ENCODE measurements around the gene RACK1. TPM values are rescaled to one million over a fixed set of nuclear protein-coding genes. Genes with fewer than 3 reads are reported as not detected.
A peak's percentile ranks its signal among the peaks of the same experiment; 100 is the strongest.

RACK1 gene
- total and polyA plus RNA-seq, 3 experiments from 2014 or later, result 1,821 to 2,398 (median 2,341) TPM

DNA sequence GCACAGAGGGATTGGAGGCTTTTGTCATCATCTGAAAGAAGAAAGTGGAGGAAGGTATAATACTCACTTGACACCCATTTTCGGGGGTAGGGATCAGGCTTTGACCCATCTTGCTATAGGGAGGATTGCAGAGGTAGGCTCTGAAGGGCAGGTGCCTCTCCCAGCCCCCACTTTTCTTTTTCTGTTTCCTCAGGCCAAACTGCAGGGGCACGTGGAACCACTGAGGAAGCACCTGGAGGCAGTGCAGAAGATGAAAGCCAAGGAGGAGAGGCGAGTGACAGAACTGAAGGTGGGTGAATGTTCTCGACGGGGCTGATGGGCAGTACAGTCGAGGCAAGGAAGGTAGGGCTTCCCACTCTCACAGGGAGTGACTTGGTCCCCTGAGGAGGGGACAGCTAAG, 13.2 kb downstream of the RACK1 start:
- ChIA-PET CTCF (no interaction called here), POLR2A (interaction anchor here (0.7 kb wide), 1 partner anchor 12 kb away, joined by 3 read pairs; no protein-coding TSS in a partner anchor)
- Mint-ChIP-seq H3K4me3 (no peak overlapping the region), H3K27me3 (no peaks in the 10 kb centered on the region), H3K36me3 (peaks cover 4 to 66% (median 12%) of the 10 kb centered on the region in 3 donors), H3K4me1 (peaks cover 23 to 36% (median 26%) of the 10 kb centered on the region in 3 donors), H3K9me3 (no peaks in the 10 kb centered on the region), H3K27ac (peak overlapping the region in 3 of 8 donors; percentile 62 to 77 (median 66))
- Histone ChIP-seq H3K4me3 (ENCODE audit: low read length) (no peak overlapping the region), H3K9me3 (ENCODE audit: low read length) (no peaks in the 10 kb centered on the region), H3K27ac (ENCODE audit: low read depth, low read length) (no peak overlapping the region), H3K36me3 (ENCODE audit: insufficient read depth, low read length) (peaks cover 30% of the 10 kb centered on the region), H3K4me1 (ENCODE audit: insufficient read depth, low read length) (peaks cover 20% of the 10 kb centered on the region), H3K27me3 (ENCODE audit: insufficient read depth, low read length, poor library complexity, severe bottlenecking) (no peaks in the 10 kb centered on the region)
- DNase-seq, result no peak

DNA sequence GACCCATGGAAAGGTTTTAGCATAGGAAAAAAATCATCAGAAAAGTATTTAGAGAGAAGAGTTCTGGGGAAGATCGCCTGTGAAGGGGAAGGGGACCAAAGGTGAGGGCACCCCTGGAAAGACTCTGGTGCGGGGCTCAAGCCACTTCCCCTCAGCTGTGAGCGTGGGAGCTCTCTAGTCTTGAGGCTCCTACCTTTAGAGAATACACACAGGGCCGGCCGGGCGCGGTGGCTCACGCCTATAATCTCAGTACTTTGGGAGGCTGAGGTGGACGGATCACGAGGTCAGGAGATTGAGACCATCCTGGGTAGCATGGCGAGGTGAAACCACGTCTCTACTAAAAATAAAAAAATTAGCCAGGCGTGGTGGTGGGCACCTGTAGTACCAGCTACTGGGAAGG, 13.7 kb downstream of the RACK1 start:
- Mint-ChIP-seq H3K4me3 (no peak overlapping the region), H3K27ac (peak overlapping the region; percentile 3 to 97 (median 72)), H3K27me3 (no peaks in the 10 kb centered on the region), H3K9me3 (no peaks in the 10 kb centered on the region), H3K36me3 (peaks cover 4 to 61% (median 12%) of the 10 kb centered on the region in 3 donors), H3K4me1 (peaks cover 28 to 42% (median 32%) of the 10 kb centered on the region in 3 donors)
- DNase-seq, result no peak
- H3K4me3 ChIP-seq (ENCODE audit: low read length), result no peak overlapping the region
- no peaks in the 10 kb centered on the region for H3K9me3 ChIP-seq (ENCODE audit: low read length)
- H3K36me3 ChIP-seq (ENCODE audit: insufficient read depth, low read length), result peaks cover 25% of the 10 kb centered on the region
- peaks cover 25% of the 10 kb centered on the region for H3K4me1 ChIP-seq (ENCODE audit: insufficient read depth, low read length)
- CTCF ChIA-PET, result no interaction called here
- H3K27ac ChIP-seq (ENCODE audit: low read depth, low read length), result no peak overlapping the region
- POLR2A ChIA-PET, result no interaction called here
- H3K27me3 ChIP-seq (ENCODE audit: insufficient read depth, low read length, poor library complexity, severe bottlenecking), result no peaks in the 10 kb centered on the region

DNA sequence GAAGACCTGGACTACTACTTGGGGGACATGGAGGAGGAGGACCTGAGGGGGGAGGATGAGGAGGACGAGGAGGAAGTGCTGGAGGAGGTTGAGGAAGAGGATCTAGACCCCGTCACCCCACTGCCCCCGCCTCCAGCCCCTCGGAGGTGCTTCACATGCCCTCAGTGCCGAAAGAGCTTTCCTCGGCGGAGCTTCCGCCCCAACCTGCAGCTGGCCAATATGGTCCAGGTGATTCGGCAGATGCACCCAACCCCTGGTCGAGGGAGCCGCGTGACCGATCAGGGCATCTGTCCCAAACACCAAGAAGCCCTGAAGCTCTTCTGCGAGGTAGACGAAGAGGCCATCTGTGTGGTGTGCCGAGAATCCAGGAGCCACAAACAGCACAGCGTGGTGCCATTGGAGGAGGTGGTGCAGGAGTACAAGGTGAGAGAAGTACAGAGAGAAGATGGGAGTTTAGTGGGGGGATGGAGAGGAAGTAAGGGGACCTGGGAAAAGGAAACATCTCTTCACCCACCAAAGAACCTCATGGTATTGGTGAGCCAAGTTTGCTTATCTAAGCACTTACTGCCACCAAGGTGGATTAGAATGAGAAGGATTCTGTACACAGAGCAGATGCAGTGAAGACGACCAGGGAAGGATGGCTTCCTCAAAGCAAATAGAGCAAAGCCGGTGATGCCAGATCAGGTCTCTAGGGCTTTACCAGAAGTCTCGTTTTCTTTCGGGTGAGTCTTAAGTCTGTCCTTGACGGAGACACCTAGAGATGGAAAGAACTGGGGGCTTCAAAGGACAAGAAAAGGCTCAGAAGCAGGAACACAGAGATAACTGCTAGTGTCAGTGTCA, 19.1 kb downstream of the RACK1 start:
- Histone ChIP-seq H3K27ac (ENCODE audit: low read depth, low read length) (peak overlapping the region; percentile 91), H3K9me3 (ENCODE audit: low read length) (no peaks in the 10 kb centered on the region), H3K27me3 (ENCODE audit: insufficient read depth, low read length, poor library complexity, severe bottlenecking) (no peaks in the 10 kb centered on the region), H3K4me1 (ENCODE audit: insufficient read depth, low read length) (peaks cover 55% of the 10 kb centered on the region), H3K36me3 (ENCODE audit: insufficient read depth, low read length) (no peaks in the 10 kb centered on the region), H3K4me3 (ENCODE audit: low read length) (peak overlapping the region; percentile 85)
- Mint-ChIP-seq H3K4me1 (peaks cover 60 to 77% (median 62%) of the 10 kb centered on the region in 3 donors), H3K4me3 (peak overlapping the region; percentile 88 to 99 (median 92)), H3K27me3 (peaks cover 0 to 18% of the 10 kb centered on the region in 2 donors), H3K36me3 (peaks cover 0 to 34% (median 2%) of the 10 kb centered on the region in 3 donors), H3K9me3 (peaks cover 0 to 10% (median 6%) of the 10 kb centered on the region in 5 donors), H3K27ac (peak overlapping the region; percentile 91 to 100 (median 100))
- DNase-seq, result peak in 4 of 5 donors; percentile 42 to 73 (median 52)
- ChIA-PET POLR2A (interaction anchor here (0.6 to 4.4 kb wide), 6 partner anchors 11 to 36 kb away, joined by 3 to 101 read pairs (median 40); partner anchors contain the start of genes RACK1 and TRIM52), CTCF (interaction anchor here (0.7 to 3.6 kb wide), 8 partner anchors 11 to 40 kb away, joined by 3 to 39 read pairs (median 6); partner anchors contain the start of gene TRIM52)

DNA sequence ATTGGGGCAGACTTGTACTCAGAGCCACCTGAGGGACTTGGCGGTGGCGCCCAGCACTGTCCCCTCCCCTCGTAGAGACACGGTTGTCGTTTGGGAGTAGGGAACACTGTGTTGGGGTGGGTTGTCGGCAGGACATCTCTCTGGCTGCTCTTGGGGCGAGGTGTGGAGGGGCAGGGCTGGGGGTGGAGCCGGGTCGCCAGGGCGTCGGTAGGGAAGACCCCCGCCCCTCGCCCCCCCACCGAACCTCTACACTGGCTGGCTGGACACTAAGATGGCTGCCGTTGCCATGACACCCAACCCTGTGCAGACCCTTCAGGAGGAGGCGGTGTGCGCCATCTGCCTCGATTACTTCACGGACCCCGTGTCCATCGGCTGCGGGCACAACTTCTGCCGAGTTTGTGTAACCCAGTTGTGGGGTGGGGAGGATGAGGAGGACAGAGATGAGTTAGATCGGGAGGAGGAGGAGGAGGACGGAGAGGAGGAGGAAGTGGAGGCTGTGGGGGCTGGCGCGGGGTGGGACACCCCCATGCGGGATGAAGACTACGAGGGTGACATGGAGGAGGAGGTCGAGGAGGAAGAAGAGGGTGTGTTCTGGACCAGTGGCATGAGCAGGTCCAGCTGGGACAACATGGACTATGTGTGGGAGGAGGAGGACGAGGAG, 19.8 kb downstream of the RACK1 start:
- Histone ChIP-seq H3K9me3 (ENCODE audit: low read length) (no peaks in the 10 kb centered on the region), H3K4me3 (ENCODE audit: low read length) (peak overlapping the region; percentile 85), H3K4me1 (ENCODE audit: insufficient read depth, low read length) (peaks cover 54% of the 10 kb centered on the region), H3K27me3 (ENCODE audit: insufficient read depth, low read length, poor library complexity, severe bottlenecking) (no peaks in the 10 kb centered on the region), H3K36me3 (ENCODE audit: insufficient read depth, low read length) (no peaks in the 10 kb centered on the region), H3K27ac (ENCODE audit: low read depth, low read length) (peak overlapping the region; percentile 91)
- ChIA-PET CTCF (interaction anchor here (0.7 to 3.6 kb wide), 8 partner anchors 11 to 39 kb away, joined by 3 to 40 read pairs (median 10); partner anchors contain the start of genes RACK1 and TRIM52), POLR2A (interaction anchor here (0.6 to 4.4 kb wide), 9 partner anchors 11 to 40 kb away, joined by 3 to 101 read pairs (median 17); partner anchors contain the start of genes RACK1 and TRIM52)
- H3K27me3 Mint-ChIP-seq, result peaks cover 0 to 18% of the 10 kb centered on the region in 2 donors
- DNase-seq, result peak in 1 of 5 donors; percentile 83
- peak overlapping the region; percentile 88 to 99 (median 92) for H3K4me3 Mint-ChIP-seq
- H3K9me3 Mint-ChIP-seq, result peaks cover 0 to 10% (median 6%) of the 10 kb centered on the region in 5 donors
- peaks cover 53 to 73% (median 54%) of the 10 kb centered on the region in 3 donors for H3K4me1 Mint-ChIP-seq
- peak overlapping the region; percentile 91 to 100 (median 100) for H3K27ac Mint-ChIP-seq
- peaks cover 0 to 27% (median 0%) of the 10 kb centered on the region in 3 donors for H3K36me3 Mint-ChIP-seq

DNA sequence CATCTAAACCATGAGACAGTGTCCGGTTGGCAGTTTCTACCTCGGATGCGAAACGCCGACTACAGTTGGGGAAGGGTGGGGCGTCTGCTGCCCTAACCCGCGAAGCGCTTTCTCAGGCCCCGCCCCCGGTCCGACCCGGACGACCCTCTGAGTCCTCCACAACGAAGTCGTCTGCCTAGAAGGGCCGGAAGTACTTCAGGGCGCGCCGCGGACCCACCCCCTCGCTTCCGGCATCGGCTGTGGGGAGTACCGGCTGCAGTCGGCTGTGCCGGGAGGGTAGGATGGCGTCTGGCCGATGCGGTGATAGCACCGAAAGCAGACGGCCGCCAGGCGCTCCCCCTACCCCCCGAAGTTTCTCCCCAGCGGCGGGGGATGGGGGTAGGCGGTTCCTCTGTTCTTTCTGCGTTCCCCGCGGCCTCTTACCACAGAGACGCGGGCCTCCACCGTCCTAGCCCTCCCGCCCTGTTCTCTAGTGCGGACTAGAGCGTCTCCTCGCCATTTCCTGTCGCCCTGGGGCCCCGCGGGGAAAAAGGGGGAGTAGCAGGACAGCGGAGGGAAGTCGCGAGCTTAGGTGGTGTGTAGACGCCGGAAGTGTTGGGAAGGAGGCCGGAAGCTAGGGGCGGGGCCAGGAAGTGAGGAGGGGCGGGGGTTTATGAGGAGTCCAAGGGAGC, 20.5 kb downstream of the RACK1 start, which contains the start of gene TRIM41:
TRIM41 (plus strand) TSS at position 224 of the 671 bp plus-strand sequence. CDS start 719 bp downstream, outside the sequence.
- Mint-ChIP-seq H3K9me3 (peaks cover 0 to 12% (median 9%) of the 10 kb centered on the region in 5 donors), H3K4me1 (peaks cover 56 to 75% (median 58%) of the 10 kb centered on the region in 3 donors), H3K27me3 (peaks cover 1 to 21% of the 10 kb centered on the region in 2 donors), H3K27ac (peak within 1 kb of the TSS; percentile 91 to 100 (median 100)), H3K36me3 (peaks cover 0 to 28% (median 0%) of the 10 kb centered on the region in 3 donors), H3K4me3 (peak within 1 kb of the TSS; percentile 88 to 99 (median 92))
- no peaks in the 10 kb centered on the region for H3K9me3 ChIP-seq (ENCODE audit: low read length)
- ChIA-PET CTCF (interaction anchor here (1.4 to 3.6 kb wide), 7 partner anchors 12 to 41 kb away, joined by 3 to 40 read pairs (median 13); partner anchors contain the start of genes RACK1 and TRIM52), POLR2A (interaction anchor here (0.5 to 4.4 kb wide), 12 partner anchors 12 to 51 kb away, joined by 3 to 101 read pairs (median 11); partner anchors contain the start of genes RACK1, TRIM52 and TRIM7)
- DNase-seq, result peak; percentile 95 to 99 (median 98)
- H3K4me1 ChIP-seq (ENCODE audit: insufficient read depth, low read length), result peaks cover 54% of the 10 kb centered on the region
- H3K27me3 ChIP-seq (ENCODE audit: insufficient read depth, low read length, poor library complexity, severe bottlenecking), result no peaks in the 10 kb centered on the region
- H3K27ac ChIP-seq (ENCODE audit: low read depth, low read length), result peak within 1 kb of the TSS; percentile 91
- peak within 1 kb of the TSS; percentile 85 for H3K4me3 ChIP-seq (ENCODE audit: low read length)
- no peaks in the 10 kb centered on the region for H3K36me3 ChIP-seq (ENCODE audit: insufficient read depth, low read length)

DNA sequence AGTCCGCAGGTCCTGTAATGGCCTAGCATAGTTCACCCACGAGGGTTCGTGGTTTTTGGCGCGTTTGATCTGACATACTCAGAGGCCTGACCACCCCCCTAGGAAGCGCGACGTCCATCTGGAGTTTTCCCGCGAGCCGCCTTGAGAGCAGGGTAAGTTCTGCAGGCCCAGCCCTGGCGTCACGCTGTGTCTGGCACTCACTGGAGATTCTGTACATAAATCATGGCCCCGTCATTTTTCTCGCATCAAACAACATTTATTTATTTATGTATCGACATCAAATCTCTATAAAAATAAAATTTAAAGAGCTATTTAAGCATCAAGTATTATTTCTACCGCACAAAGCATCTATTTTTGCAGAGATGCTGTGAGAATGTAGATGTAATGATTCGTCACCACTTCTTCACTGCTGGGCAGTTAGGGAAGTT, 21.1 kb downstream of the RACK1 start:
- Mint-ChIP-seq H3K4me1 (peaks cover 62 to 81% (median 63%) of the 10 kb centered on the region in 3 donors), H3K27ac (peak overlapping the region; percentile 91 to 100 (median 100)), H3K9me3 (peaks cover 0 to 13% (median 11%) of the 10 kb centered on the region in 5 donors), H3K4me3 (peak overlapping the region; percentile 88 to 99 (median 92)), H3K27me3 (peaks cover 4 to 27% of the 10 kb centered on the region in 2 donors), H3K36me3 (peaks cover 0 to 33% (median 0%) of the 10 kb centered on the region in 3 donors)
- POLR2A ChIA-PET, result interaction anchor here (0.6 to 4.4 kb wide), 8 partner anchors 13 to 38 kb away, joined by 3 to 101 read pairs (median 26); partner anchors contain the start of genes RACK1, TRIM52 and TRIM7
- no peaks in the 10 kb centered on the region for H3K36me3 ChIP-seq (ENCODE audit: insufficient read depth, low read length)
- peak overlapping the region; percentile 85 for H3K4me3 ChIP-seq (ENCODE audit: low read length)
- H3K27me3 ChIP-seq (ENCODE audit: insufficient read depth, low read length, poor library complexity, severe bottlenecking), result no peaks in the 10 kb centered on the region
- CTCF ChIA-PET, result interaction anchor here (1.3 to 3.6 kb wide), 7 partner anchors 15 to 41 kb away, joined by 3 to 40 read pairs (median 13); partner anchors contain the start of genes RACK1 and TRIM52
- H3K9me3 ChIP-seq (ENCODE audit: low read length), result no peaks in the 10 kb centered on the region
- DNase-seq, result no peak
- peak overlapping the region; percentile 91 for H3K27ac ChIP-seq (ENCODE audit: low read depth, low read length)
- H3K4me1 ChIP-seq (ENCODE audit: insufficient read depth, low read length), result peaks cover 54% of the 10 kb centered on the region

Measured in CD8-positive, alpha-beta memory T cell (primary cell).